Mesothelial cell of epicardium (in vitro differentiated cells): ENCODE measurements around the gene COL13A1. TPM values are rescaled to one million over a fixed set of nuclear protein-coding genes. Genes with fewer than 3 reads are reported as not detected.
A peak's percentile ranks its signal among the peaks of the same experiment; 100 is the strongest.

ENCODE experiments used
- DNase-seq, 2 experiments: peaks; one replicate each; pipeline ENCODE4 v3.0.0; 2021; ENCODE audit warnings: low spot score in 2 of 2; ENCODE audit not compliant: unreplicated experiment in 2 of 2
- H3K27ac Mint-ChIP-seq: 2 replicates; pipeline ENCODE4 v1.8.0; 2021; ENCODE audit warnings: mixed read lengths
- H3K27me3 Mint-ChIP-seq: 2 replicates; pipeline ENCODE4 v1.8.0; 2021; ENCODE audit warnings: low read depth, mixed read lengths
- H3K36me3 Mint-ChIP-seq: 2 replicates; pipeline ENCODE4 v1.8.0; 2021; ENCODE audit warnings: mixed read lengths
- H3K4me1 Mint-ChIP-seq: 2 replicates; pipeline ENCODE4 v1.8.0; 2021; ENCODE audit warnings: mixed read lengths
- H3K4me3 Mint-ChIP-seq: 2 replicates; pipeline ENCODE4 v1.8.0; 2021; ENCODE audit warnings: mild to moderate bottlenecking, moderate library complexity, mixed read lengths
- H3K9me3 Mint-ChIP-seq: 2 replicates; pipeline ENCODE4 v1.8.0; 2021; ENCODE audit warnings: mixed read lengths
- CTCF ChIP-seq: fragments of 200-600 bp; sonication (generic); IDR thresholded peaks from one replicate; pipeline ENCODE4 v1.5.0; 2021; ENCODE audit warnings: antibody characterized with exemption; ENCODE audit not compliant: unreplicated experiment
- total RNA-seq: library from RNA; stranded (reverse); gene quantifications from 3 replicates; pipeline ENCODE4 v1.2.1, GENCODE V29; 2021

Gene COL13A1
- total RNA-seq, 1 donor from 2014 or later: 14.4 TPM

GRCh38 chr10:69962746-69963135 lies 161.0 kb downstream of the COL13A1 start:
- no peaks in the 10 kb centered on the region for H3K36me3 Mint-ChIP-seq
- TF ChIP-seq CTCF: no peak
- DNase-seq: no peak
- H3K4me3 Mint-ChIP-seq: no peak overlapping the region
- no peak overlapping the region for H3K27ac Mint-ChIP-seq
- H3K9me3 Mint-ChIP-seq: no peaks in the 10 kb centered on the region
- peaks cover 19% of the 10 kb centered on the region for H3K4me1 Mint-ChIP-seq
- H3K27me3 Mint-ChIP-seq: peaks cover 6% of the 10 kb centered on the region

- Mint-ChIP-seq H3K27me3 (peaks cover 6% of the 10 kb centered on the region), H3K36me3 (no peaks in the 10 kb centered on the region), H3K4me1 (peaks cover 19% of the 10 kb centered on the region), H3K4me3 (no peak overlapping the region), H3K27ac (no peak overlapping the region), H3K9me3 (no peaks in the 10 kb centered on the region)
- no peak for DNase-seq
- TF ChIP-seq CTCF: no peak
Measured at GRCh38 chr10:69963178-69963834, 161.6 kb downstream of the COL13A1 start.

- no peak for TF ChIP-seq CTCF
- peaks cover 6% of the 10 kb centered on the region for H3K27me3 Mint-ChIP-seq
- no peaks in the 10 kb centered on the region for H3K9me3 Mint-ChIP-seq
- no peak overlapping the region for H3K4me3 Mint-ChIP-seq
- peaks cover 19% of the 10 kb centered on the region for H3K4me1 Mint-ChIP-seq
- no peaks in the 10 kb centered on the region for H3K36me3 Mint-ChIP-seq
- no peak overlapping the region for H3K27ac Mint-ChIP-seq
- DNase-seq: no peak
Measured at GRCh38 chr10:69963835-69964710, 162.4 kb downstream of the COL13A1 start.

GRCh38 chr10:69965086-69965485 lies 163.4 kb downstream of the COL13A1 start:
- no peak overlapping the region for H3K27ac Mint-ChIP-seq
- no peak for DNase-seq
- no peak for TF ChIP-seq CTCF
- peaks cover 6% of the 10 kb centered on the region for H3K27me3 Mint-ChIP-seq
- H3K9me3 Mint-ChIP-seq: no peaks in the 10 kb centered on the region
- H3K4me3 Mint-ChIP-seq: no peak overlapping the region
- peaks cover 19% of the 10 kb centered on the region for H3K4me1 Mint-ChIP-seq
- no peaks in the 10 kb centered on the region for H3K36me3 Mint-ChIP-seq

- peaks cover 23% of the 10 kb centered on the region for H3K4me1 Mint-ChIP-seq
- no peak for TF ChIP-seq CTCF
- no peaks in the 10 kb centered on the region for H3K36me3 Mint-ChIP-seq
- H3K27ac Mint-ChIP-seq: peak overlapping the region; percentile 24
- no peak overlapping the region for H3K4me3 Mint-ChIP-seq
- H3K9me3 Mint-ChIP-seq: no peaks in the 10 kb centered on the region
- DNase-seq: no peak
- peaks cover 6% of the 10 kb centered on the region for H3K27me3 Mint-ChIP-seq
Measured at GRCh38 chr10:69965919-69966662, 164.4 kb downstream of the COL13A1 start.
